ENCODE measurements around the gene TARS3.

The TARS3 gene

DNA sequence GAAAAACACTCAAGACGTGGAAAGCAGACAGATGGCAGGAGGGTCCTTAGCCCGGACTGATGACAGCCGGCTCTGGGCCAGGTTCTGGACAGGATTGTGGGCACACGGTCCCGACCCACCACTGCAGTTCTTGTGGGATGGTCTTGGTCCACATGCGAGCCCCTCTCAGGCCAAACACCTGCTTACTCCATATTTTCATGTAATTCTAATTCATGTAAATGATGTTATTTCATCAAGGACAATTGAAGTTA is 104.7 kb downstream of the TARS3 start:
- DNase-seq = no peak

DNA sequence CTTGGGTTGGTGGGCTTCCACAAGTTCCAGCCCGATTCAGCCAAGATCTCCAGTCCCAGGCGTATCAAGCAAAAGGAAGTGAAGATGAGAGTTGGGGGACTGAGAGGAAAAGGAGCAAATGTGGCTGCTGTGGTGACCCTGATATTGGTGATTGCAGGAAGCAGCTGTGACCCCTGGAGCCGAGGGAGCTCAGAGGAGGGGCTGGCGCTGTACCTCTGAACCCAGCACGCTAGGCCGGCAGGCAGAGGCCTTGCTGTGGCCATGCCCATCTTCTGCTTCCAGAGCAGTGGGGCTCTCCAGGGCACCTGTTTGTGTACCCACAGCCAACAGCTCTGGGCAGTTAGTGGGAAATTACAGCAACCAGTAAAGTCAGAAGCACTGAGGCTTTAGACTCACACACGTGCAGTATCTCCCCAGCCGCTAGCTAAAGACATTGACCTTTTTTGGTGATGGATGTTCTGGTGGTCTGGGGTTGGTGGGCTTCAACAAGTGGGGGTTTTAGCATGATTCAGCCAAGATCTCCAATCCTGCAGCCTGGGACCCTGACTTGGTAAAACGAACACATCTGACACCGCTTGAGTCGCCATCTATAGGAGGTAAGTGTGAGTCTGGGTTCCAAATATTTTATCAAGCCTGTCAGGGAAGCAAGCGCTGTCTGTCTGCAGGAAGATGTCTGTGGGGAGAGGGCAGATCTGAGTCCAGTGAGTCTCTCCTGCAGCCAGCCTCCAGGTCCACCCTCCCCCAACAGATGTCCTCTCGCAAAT is 105.2 kb downstream of the TARS3 start:
- no peak for DNase-seq

DNA sequence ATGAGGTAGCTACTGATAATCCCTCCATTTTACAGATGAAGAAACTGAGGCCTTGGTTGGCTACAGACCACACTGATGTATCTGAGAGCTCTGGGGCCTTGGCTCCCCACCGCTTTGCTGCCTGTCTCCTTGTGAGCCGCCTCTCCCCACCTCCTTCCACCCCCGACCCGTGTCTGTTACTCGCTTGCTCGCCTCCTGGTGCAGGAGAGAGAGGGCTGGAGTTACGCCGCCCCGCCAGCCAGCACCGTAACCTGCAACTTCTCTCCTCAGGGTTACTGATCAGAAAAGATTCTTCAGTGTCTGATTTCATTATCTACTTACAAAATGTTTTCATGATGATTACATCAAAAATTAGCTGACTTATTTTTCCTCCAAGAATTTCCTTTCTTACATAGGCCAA is 106.2 kb downstream of the TARS3 start:
- no peak for DNase-seq

DNA sequence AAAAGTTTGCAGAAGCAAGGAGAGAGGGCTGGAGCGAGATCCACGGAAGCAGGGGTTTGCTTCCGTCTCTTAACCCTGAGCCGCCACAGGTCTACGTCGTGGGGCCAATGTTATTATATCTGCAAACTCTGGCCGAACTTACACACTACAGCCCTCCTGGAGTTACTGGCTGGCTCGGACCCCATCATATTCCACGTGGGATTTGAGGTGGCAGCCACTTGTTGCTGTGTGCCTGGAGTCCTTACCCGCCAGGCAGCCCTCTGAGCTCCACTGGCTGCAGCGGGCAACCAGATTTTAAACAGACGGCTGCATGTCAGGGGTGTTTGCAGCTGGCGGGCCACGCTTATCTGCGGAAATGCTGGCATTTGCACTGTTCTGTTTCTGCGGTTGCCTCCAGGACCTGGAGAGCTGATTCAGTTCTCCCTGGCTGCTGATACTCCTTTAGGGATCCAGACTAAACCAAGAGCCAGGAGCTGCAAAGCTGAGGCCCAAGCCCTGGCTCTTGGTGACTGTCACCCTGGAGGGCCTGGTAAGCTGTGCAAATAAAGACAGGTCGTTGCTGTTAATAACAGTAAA is 106.8 kb downstream of the TARS3 start:
- DNase-seq = no peak

DNA sequence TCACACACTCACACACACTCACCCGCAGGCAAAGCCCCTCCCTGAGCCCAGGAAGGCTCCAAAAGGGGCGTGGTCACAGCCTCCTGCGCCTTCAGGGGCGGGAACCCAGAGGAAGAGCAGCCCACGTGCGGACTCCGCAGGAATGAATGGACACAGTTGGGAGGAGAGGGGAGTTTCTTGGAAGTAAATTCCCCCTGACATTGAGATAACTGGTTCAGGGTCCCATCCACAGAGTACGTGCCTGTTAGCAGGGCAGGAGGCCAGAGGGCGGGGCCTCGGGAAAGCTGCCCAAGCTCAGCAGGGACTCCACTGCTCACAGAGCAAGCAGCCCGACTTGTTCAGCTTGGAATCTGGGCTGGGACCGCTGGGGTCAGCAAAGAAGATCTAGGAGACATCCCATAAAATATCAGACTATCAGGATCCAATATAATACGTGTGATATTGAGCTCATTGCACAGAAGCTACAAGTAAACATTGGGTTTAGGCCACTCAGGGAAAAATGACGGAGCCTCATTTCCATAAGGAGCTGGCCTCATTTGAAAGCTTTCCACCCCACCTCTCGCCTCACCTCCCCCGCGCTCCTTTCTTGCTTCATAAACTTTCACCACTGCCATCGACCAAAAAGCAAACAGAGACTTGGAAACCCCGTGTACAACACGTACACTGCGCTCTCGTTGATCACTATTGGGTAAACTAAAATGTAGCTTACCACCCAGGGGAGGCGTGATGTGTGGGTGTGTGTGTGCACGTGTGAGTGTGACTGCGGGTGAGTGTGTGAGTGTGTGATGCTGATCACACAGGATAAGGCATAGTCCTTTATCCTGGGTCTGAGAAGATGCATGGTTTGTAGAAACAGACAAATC is 108.1 kb downstream of the TARS3 start:
- no peak for DNase-seq

DNA sequence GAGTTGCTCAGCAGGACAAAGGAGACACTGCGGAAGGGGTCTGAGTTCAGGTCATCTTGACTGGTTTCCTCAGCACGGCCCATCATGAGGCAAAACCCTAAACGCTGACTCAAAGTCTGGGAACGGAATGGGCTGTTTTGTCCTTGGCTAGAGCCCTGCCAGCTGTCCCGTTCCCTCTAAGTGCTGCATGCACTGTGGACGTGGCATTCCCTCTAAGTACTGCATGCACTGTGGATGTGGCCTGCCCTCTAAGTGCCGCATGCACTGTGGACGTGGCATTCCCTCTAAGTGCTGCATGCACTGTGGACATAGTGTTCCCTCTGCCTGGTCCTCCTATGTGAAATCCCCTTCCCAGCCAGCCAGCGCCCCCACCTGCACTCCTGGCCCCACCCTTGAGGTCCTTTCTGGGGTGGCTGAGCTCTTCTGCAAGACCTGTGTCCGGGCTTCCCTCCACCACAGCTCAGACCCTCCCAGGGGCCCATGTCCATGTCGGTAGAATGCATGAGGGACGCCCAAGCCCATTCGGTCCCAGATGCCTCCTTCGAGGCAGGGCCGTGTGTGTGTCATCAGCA is 108.8 kb downstream of the TARS3 start:
- DNase-seq = no peak

DNA sequence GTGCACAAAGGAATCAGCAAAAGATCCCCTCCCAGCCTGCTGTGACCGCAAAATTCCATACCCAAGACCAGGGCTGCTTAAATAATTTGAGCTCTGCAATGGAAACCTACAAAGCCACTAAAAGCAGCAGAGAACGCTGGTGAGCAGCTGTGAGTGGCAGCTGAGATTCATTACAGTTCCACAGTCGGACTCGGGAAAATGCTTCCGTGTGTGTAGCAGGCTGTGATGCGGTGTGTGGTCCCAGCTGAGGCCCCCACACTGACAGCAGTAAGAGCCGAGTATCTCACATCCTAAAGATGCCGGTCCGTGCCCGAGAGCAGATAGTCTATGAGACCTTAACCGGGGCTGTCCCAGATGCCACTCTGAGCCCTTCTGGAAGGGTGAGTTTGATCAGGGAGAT is 109.5 kb downstream of the TARS3 start:
- no peak for DNase-seq

DNA sequence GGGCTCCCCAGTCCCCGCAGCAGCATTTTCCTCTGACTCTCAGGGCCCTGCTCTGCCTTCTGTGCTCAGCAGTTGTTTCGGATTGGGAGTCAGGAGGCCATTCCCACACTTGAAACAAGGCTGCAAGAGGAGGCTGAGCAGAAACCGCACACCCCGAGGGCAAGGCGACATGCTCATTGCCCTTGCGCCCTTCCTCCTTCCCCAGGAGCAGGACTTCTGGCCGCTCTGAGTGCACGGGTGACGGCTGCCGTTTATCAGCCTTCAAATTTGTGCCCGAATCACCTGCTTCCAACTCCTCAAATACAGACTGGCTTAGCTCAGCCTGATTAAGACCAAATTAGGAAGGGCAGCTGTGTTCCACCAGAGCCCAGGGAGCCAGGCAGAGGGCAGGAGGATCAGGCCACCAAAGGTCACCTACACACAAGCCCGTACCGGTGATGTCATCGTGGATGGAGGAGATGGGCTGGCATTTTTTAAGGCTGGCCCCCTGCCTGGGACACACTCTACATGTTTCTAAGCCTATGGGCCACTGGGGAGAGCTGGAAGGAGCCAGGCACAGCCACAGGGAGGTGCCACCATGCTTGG is 110.2 kb downstream of the TARS3 start:
- DNase-seq = no peak

DNA sequence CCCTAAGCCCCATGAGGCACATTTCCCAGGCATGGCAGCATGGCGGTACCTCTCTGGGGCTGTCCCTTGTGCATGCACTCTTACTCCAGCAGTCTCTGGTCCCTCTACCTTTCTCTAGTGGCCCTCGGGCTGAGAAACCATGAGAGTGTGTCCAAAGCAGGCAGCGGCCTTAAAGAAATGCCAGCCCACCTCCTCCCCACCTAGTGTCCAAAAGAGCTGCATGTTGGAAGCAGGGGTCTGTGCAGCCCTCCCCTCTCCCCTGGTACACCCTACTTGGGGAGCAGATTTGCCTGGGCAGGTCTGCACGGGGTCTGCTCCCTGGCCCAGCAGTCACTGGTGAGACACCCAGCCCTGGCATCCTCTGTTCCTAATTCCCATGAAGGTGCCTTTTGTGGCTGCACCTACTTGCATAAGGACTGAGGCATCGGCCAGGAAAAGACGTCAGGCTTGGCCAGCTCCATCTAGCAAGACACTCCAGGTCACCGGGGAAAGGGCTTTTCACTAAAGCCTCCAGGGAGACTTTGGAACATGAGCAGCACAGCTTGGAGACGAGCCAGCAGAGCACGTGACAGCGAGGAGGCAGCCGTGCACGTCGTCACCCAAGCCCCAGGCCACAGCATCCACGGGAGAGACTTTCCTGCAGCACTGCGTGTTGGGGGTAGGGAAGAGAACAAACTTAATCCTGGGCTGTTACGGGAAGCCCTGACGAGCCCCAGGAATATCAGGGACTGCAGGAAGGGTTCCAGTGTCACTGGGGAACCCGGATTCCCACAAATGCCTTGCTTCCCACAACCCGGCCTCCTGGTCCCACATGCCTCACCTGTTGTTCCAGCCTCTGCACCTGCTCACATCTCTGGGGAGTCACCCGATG is 110.9 kb downstream of the TARS3 start:
- DNase-seq = no peak

DNA sequence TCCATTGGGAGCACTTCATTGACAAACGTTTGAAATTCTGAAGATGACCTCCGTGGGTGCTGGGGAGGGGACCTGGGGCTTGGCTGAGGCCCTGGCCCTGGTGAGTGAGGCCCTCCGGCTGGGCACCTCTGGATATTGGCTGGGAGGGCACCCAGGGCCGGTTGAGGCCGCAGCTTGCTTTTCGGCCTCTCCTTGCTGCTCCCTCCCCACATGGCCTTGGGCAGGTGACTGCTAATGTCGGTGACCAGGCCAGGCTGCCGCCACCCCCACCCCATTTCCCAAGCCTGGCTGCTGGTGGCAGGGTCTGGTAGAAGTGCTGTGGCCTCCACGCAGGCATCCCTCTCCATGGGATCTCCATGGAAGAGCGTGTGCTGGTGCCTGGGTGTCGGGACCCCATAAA is 111.6 kb downstream of the TARS3 start:
- no peak for DNase-seq

DNA sequence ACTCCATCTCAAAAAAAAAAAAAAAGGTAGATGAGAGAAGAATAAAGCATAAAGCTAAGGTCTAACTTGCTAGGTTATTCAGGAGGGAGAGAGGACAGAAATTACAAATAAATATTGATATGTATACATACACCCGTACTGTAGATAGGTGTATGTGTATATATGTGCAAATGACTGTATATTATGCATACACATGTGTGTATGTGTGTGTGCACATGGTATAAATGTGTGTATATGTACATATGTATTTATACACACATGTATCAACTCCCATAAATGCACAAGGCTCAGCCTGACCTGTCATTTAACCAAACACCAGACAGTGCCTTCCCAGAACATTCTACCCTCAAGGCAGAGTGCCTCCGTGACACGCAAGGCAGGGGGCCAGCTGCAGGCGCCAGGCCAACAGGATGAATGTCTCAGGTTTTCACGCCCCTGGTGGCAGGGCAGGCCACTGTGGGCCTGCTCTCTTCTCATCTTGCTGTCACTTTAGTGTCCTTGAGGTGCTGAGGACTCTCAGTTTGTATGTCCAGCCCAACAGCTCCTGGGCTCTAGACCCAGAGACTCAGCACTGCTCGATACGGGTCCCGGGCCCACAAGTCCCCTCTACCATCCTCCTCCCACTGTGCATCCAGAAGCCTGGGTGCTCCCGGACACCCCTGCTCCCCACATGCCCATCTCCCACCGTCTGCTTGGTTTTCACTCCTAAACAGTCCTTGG is 112.5 kb downstream of the TARS3 start:
- DNase-seq = no peak

DNA sequence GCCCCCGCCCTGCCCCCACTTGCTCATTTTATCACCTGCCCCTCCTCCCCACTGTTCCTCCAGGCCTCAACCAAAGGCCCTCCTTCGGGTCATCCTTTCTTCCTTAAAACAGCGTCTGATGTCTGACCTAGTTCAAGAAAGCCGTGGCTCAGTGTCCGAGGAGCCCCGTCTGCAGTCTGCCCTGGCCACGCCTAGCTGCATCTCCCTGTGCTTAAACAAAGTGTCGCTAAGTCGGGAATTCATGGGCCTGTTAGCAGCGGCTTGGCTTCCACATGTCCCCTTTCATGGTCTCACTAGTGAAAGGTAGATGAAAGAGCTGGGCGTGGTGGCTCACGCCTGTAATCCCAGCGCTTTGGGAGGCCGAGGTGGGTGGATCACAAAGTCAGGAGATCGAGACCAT is 113.3 kb downstream of the TARS3 start:
- no peak for DNase-seq

DNA sequence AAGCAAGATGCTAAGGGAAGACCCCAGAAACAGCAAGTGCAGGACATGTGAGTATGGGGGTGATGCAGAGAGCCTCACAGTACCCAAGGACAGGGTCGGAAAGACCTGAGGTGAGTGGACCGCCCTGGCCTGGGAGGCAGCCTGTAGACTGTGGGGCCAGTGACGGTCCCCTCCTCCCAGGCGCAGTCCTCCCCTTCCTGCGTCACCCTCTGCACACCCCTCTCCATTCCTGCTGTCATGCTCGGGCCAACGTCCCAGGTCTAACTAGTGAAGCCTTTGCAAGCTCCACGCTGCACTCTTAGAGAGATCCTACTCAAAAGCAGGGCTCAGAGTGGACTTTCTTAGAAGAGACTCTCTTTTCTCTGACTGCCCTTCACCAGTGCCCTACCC is 113.7 kb downstream of the TARS3 start:
- DNase-seq = no peak

DNA sequence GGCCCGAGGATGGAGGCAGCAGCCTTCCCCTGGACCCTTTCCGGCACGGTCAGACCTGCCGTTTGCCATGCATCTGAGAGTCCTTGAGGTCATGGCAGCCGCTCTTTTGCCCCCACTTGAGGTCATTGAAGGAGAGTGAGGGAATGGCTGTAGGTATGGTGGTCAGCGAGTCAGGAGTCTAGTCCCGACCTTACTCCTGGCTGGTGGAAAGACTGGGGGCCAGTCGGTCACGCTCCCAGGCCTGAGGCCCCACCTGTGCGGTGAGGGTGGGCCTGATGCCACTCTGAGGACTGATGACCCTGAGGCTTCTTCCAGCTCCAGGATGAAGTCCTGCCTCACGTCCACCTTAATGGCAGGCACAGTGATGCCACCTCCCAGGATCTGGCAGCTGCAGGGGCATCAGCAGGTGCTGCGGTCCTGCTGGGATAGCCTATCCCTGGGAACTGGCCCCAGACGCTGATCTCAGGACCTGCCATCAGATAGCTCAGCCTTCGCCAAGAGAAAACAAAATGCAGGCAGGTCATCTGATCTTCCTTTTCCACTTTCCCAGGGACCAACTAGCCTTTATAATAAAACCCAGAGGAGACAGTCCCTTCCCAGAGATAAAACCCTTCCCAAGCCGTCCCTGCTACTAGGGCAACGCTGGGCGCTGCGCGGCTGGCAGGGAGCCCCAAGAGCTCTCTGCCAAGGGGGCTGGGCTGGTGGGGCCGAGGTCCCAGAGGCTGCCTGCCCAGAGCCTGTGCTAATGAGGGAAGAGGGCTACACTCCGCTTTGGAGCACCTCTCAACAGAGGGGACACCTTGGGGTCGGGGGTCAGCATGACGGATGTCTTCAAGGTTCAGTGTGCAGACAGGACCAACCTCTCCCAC is 114.3 kb downstream of the TARS3 start:
- no peak for DNase-seq

DNA sequence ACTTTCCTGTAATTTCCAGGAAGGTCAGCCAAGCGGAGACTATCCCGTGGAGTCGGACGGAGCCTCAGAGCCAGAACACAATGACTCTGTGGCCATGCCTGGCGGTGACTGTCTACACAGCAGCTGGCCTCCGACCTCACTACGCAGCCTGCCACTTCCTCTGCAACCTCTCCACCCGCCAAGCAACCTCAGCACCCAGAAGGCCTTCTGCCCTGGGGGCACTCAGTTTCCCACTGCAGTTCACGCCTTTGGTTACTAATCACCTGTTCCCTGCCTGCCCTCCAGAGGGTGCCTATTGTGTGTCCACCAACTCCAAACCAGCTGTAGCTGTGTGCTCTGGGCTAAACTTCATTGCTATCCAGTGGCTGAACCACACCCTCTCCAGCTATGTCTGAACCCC is 116.1 kb downstream of the TARS3 start:
- no peak for DNase-seq

DNA sequence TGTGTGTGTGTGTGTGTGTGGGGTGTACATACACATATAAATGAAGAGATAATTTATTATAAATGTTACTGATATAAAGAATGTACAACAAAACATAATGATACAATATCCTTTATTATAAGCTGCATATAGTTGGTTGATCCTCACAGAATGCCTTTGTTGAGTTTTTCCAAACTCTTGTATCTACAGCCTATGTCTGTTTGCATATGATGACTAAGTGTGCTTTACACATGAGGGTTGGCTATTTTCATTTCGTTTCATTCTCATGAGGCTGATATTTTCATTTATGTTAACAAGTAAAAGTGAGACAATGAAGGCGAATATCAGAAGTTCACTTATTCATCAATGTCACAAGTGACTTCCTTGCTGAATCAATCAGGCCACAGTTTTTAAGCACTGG is 117.2 kb downstream of the TARS3 start:
- DNase-seq = no peak

DNA sequence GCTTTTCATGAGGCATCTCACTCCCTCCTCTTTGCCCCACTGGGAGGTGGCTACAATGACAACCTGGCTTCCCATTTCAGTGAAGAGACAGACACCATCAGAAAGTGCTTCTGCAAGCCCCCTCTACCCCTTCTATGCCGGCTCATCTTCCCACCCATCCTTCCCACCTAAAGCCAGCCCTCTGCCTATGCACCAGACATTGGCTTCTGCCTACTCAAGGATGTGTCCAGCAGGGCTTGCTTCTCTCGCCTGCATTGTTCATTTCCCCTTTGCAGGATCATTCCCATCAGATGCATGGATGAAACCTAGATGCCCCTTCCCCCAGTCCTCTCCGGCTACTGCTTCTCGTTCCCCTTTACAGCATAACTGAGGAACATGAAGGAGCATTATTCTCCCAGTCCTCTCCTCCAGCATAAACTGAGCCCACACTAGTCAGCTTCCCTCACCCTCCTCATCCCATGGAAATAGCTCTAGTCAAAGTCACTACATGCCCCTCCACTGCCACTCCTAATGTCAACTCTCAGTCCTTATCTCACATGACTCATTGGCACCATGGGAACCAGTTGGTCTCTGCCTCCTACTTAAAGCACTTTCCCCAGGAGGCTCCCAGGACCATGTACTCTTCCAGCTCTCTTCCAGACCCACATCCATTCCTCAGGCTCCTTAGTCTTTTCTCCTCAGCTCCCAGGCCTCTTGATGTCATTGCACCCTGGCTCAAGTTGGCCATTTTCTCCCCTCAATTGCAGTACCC is 120.0 kb downstream of the TARS3 start:
- no peak for DNase-seq

Measured in activated CD8-positive, alpha-beta memory T cell treated with anti-CD3 and anti-CD28 coated beads for 24 hours (primary cell).